Peyer's patch (tissue), 4 donors: Measurements from ENCODE around the gene MYLK. TPM values are rescaled to one million over a fixed set of nuclear protein-coding genes. Genes with fewer than 3 reads are reported as not detected.

Experiments used
- DNase-seq, 3 donors: peaks; one replicate each; pipeline ENCODE4 v3.0.0-alpha.2; 2017 to 2019
- H3K27ac ChIP-seq, 4 donors: fragments of 200-600 bp; sonication (generic); one replicate each; pipeline ENCODE4 v1.5.1; 2016 to 2019
- H3K27me3 ChIP-seq, 2 donors: fragments of 200-600 bp; sonication (generic); one replicate each; pipeline ENCODE4 v1.5.1; 2019
- H3K36me3 ChIP-seq, 3 donors: fragments of 200-600 bp; sonication (generic); one replicate each; pipeline ENCODE4 v1.5.1; 2016 to 2019
- H3K4me1 ChIP-seq, 4 donors: fragments of 200-600 bp; sonication (generic); one replicate each; pipeline ENCODE4 v1.5.1; 2016 to 2019
- H3K4me3 ChIP-seq, 4 donors: fragments of 200-600 bp; sonication (generic); 1 replicate in 3 of 4; 2 replicates in 1 of 4; pipeline ENCODE4 v1.5.1; 2016 to 2019; ENCODE audit warnings: mild to moderate bottlenecking in 1 of 4
- H3K9me3 ChIP-seq, 4 donors: fragments of 200-600 bp; sonication (generic); one replicate each; pipeline ENCODE4 v1.5.1; 2016 to 2019; ENCODE audit warnings: mild to moderate bottlenecking in 1 of 4
- POLR2A ChIP-seq, 2 donors: fragments of 450-650 bp; IDR thresholded peaks; one replicate each; pipeline ENCODE4 v1.5.1; 2017; ENCODE audit warnings: antibody characterized with exemption in 2 of 2, mild to moderate bottlenecking in 2 of 2, moderate library complexity in 2 of 2
- total RNA-seq, 4 donors: library from RNA; depleted of rRNA; stranded (reverse); fragments of >200 nt; gene quantifications; one replicate each; pipeline ENCODE4 v1.1.0, GENCODE V29; 2016
- TF ChIP-seq, protein P1 (sequence below), 6 experiments: fragments of 450-650 bp in 4 of 6; fragments of 200-600 bp in 2 of 6; sonication (generic) in 1 of 6; IDR thresholded peaks; one replicate each; pipeline ENCODE4 v1.5.1; 2017 to 2019; ENCODE audit warnings: antibody characterized with exemption in 6 of 6, mild to moderate bottlenecking in 3 of 6, moderate library complexity in 1 of 6

Gene MYLK
- total RNA-seq, 4 donors from 2014 or later, result 81.3 to 117 (median 94.1) TPM

DNA sequence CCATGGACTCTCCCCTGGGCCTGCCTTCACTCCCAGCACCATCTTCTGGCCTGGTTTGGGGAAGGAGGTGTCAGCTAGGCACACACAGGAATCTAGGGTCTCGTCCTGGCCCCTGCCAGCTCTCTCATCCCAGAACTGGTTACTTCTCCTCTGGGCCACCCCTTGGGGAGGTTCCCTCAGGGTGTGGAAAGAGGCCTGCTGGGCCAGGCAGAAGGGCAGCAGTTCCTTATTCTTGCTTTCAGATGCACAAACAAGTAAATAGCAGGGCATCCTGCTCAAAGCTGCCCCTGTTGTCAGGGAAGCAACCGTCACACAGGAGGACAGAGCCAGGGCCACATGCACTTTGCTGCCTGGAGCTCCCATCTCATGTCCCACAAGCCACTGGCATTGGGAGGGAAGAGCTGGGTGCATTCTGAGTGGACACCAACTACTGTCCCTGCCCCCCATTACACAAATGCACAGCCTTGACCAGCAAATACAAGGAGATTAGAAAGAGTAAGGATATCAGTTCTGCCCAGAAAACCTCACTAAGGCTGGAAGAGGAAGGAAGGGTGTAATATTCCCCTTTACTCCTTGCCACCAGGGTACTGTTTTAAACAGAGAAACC is 190.4 kb downstream of the MYLK start:
- H3K9me3 ChIP-seq, result no peaks in the 10 kb centered on the region
- H3K27me3 ChIP-seq, result no peaks in the 10 kb centered on the region
- no peak for DNase-seq
- peaks cover 0 to 28% (median 0%) of the 10 kb centered on the region in 3 donors for H3K36me3 ChIP-seq
- H3K4me3 ChIP-seq, result no peak overlapping the region
- H3K4me1 ChIP-seq, result peaks cover 0 to 61% (median 0%) of the 10 kb centered on the region in 4 donors
- TF ChIP-seq, protein P1, sequence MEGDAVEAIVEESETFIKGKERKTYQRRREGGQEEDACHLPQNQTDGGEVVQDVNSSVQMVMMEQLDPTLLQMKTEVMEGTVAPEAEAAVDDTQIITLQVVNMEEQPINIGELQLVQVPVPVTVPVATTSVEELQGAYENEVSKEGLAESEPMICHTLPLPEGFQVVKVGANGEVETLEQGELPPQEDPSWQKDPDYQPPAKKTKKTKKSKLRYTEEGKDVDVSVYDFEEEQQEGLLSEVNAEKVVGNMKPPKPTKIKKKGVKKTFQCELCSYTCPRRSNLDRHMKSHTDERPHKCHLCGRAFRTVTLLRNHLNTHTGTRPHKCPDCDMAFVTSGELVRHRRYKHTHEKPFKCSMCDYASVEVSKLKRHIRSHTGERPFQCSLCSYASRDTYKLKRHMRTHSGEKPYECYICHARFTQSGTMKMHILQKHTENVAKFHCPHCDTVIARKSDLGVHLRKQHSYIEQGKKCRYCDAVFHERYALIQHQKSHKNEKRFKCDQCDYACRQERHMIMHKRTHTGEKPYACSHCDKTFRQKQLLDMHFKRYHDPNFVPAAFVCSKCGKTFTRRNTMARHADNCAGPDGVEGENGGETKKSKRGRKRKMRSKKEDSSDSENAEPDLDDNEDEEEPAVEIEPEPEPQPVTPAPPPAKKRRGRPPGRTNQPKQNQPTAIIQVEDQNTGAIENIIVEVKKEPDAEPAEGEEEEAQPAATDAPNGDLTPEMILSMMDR (IDR thresholded peaks at IDR 0.05), result no peak
- no peak for TF ChIP-seq POLR2A (IDR thresholded peaks at IDR 0.05)
- peak overlapping the region; percentile 9 to 73 (median 54) for H3K27ac ChIP-seq

DNA sequence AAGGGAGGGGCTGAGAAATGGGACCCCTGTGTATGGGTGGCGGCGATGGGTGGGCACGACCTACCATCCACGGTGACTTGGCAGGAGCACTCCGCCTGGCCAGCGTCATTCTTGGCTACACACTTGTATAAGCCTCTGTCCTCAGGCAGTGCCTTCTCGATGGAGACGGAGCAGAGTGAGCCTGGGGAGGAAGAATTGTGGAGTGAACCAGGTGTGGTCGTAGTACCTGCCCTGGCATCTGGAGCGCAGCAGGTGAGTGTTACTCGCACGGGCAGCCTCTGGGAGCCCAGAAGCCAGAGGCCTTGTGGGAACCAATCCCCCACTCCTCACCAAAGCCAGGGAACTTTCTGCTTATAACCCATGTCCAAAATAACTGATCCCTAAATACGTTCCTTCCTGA is 191.5 kb downstream of the MYLK start:
- no peak for DNase-seq
- H3K36me3 ChIP-seq, result peaks cover 0 to 28% (median 0%) of the 10 kb centered on the region in 3 donors
- H3K27ac ChIP-seq, result peak overlapping the region in 2 of 4 donors; percentile 34 to 58
- H3K4me1 ChIP-seq, result peaks cover 0 to 64% (median 0%) of the 10 kb centered on the region in 4 donors
- TF ChIP-seq POLR2A (IDR thresholded peaks at IDR 0.05), result no peak
- TF ChIP-seq, protein P1 (IDR thresholded peaks at IDR 0.05), result no peak
- no peaks in the 10 kb centered on the region for H3K27me3 ChIP-seq
- H3K9me3 ChIP-seq, result no peaks in the 10 kb centered on the region
- H3K4me3 ChIP-seq, result no peak overlapping the region

DNA sequence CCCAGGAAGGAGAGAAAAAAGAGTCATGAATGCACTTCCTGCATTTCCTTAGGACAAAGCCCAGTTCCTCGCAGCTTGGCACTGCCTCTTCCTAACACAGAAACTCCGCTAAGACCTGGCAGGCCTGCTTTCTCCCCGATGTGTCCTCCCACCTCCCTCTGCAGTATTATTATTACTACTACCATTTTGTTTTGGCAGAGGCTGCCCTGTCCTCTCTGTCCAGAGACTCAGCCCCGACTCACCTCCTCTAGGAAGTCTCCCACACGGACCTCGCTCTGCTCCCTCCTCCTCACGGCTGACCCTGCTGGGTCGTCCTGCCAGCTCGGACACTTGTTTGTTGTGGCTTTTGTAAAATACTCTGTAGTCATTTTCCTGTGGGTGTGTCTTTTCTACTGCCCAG is 192.1 kb downstream of the MYLK start:
- Histone ChIP-seq H3K4me1 (peaks cover 0 to 57% (median 0%) of the 10 kb centered on the region in 4 donors), H3K9me3 (no peaks in the 10 kb centered on the region), H3K27me3 (no peaks in the 10 kb centered on the region), H3K27ac (peak overlapping the region in 2 of 4 donors; percentile 34 to 58), H3K36me3 (peaks cover 0 to 28% (median 0%) of the 10 kb centered on the region in 3 donors), H3K4me3 (no peak overlapping the region)
- no peak for DNase-seq
- no peak for TF ChIP-seq POLR2A (IDR thresholded peaks at IDR 0.05)
- TF ChIP-seq, protein P1 (IDR thresholded peaks at IDR 0.05), result no peak

DNA sequence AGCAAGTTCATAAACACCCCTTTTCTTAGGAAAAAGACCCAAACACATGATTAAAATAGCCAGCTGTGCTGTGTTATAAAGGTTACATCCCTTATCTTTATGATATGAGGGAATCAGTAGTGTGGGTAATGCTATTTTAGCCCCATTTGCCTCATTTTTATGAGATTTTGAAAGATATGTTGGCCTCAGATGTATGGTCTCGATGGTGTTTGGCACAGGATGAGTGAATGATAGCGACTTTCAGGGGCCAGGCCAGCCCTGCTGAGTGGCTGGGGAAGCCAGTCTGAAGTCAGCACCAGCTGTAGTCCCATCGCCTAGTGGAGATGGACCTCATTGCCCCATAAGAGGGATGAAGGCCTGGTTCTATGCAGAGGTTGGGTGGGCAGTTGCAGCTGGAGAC is 194.3 kb downstream of the MYLK start:
- no peak overlapping the region for H3K27ac ChIP-seq
- H3K36me3 ChIP-seq, result peaks cover 0 to 31% (median 0%) of the 10 kb centered on the region in 3 donors
- no peak overlapping the region for H3K4me3 ChIP-seq
- no peaks in the 10 kb centered on the region for H3K27me3 ChIP-seq
- no peak for DNase-seq
- TF ChIP-seq, protein P1 (IDR thresholded peaks at IDR 0.05), result no peak
- TF ChIP-seq POLR2A (IDR thresholded peaks at IDR 0.05), result no peak
- peaks cover 0 to 35% (median 0%) of the 10 kb centered on the region in 4 donors for H3K4me1 ChIP-seq
- H3K9me3 ChIP-seq, result no peaks in the 10 kb centered on the region

DNA sequence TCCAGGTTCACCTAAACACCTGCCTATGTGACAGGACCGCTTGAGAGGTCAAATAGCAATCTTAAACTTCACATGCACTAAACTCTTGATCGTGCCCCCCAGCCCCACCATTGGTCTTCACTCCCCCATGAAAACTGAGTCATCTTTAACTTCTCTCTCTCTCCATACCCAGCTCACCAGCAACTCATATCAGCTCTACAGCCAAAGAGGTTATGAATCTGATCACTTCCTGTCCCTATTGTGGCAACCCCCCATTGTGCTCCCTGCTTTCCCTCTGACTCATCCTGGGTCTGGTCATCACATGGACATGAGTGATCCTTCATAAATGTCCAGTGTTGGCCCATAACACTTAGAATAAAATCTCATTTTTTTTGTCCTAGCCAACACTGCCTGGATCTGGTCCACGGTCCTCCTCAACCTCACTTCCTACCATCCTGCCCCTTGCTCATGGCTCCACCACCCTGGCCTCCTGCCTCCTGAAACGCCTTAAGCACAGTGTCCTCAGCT is 195.8 kb downstream of the MYLK start:
- H3K36me3 ChIP-seq, result peaks cover 0 to 35% (median 0%) of the 10 kb centered on the region in 3 donors
- no peak overlapping the region for H3K4me3 ChIP-seq
- peaks cover 0 to 29% (median 0%) of the 10 kb centered on the region in 4 donors for H3K4me1 ChIP-seq
- no peak for DNase-seq
- peak overlapping the region in 1 of 4 donors; percentile 60 for H3K27ac ChIP-seq
- H3K9me3 ChIP-seq, result no peaks in the 10 kb centered on the region
- no peak for TF ChIP-seq POLR2A (IDR thresholded peaks at IDR 0.05)
- TF ChIP-seq, protein P1 (IDR thresholded peaks at IDR 0.05), result no peak
- H3K27me3 ChIP-seq, result no peaks in the 10 kb centered on the region
